Panc1 (cell line): ENCODE data around the gene ERCC6L. TPM values are rescaled to one million over a fixed set of nuclear protein-coding genes. Genes with fewer than 3 reads are reported as not detected.

Source experiments
- ATAC-seq: fragments of 200-7000 bp; cut with Tn5 transposase; 2 replicates; pipeline ENCODE4 v1.9.1; 2020; ENCODE audit warnings: mild to moderate bottlenecking, moderate library complexity
- BruUV-seq: library from RNA; stranded (reverse); fragments of 400-500 nt; replicated peaks from 2 replicates; lab custom pipeline; 2021; lab: Mats Ljungman, UMichigan
- CTCF ChIA-PET: fragments of 300-600 bp; sonication (Branson Sonifier 250); formaldehyde crosslinking; loops from one replicate; lab custom pipeline; 2022; ENCODE audit warnings: antibody characterized with exemption; lab: Charles Lee
- POLR2A ChIA-PET: fragments of 300-600 bp; sonication (Branson Sonifier 250); formaldehyde crosslinking; loops from one replicate; lab custom pipeline; 2022; ENCODE audit warnings: antibody characterized with exemption; lab: Charles Lee
- DNase-seq: peaks from one replicate; pipeline ENCODE4 v3.0.0-alpha.2; 2010; ENCODE audit warnings: low read depth, low spot score
- H3K27ac ChIP-seq: 2 replicates; pipeline ENCODE4 v1.5.1; 2011; ENCODE audit warnings: mild to moderate bottlenecking, low read length, inconsistent platforms
- H3K27me3 ChIP-seq: fragments of 200-500 bp; sonication (Bioruptor generic); 2 replicates; pipeline ENCODE4 v1.6.0; 2014; ENCODE audit warnings: low read length, inconsistent platforms; ENCODE audit not compliant: control insufficient read depth, insufficient read depth
- H3K36me3 ChIP-seq: fragments of 200-500 bp; sonication (Bioruptor generic); 2 replicates; pipeline ENCODE4 v1.5.1; 2014; ENCODE audit warnings: inconsistent platforms, mild to moderate bottlenecking, low read length, moderate library complexity; ENCODE audit not compliant: control insufficient read depth, insufficient read depth
- H3K4me1 ChIP-seq: 2 replicates; pipeline ENCODE4 v1.5.1; 2011; ENCODE audit warnings: inconsistent platforms, mild to moderate bottlenecking, low read length, moderate library complexity; ENCODE audit not compliant: control insufficient read depth, insufficient read depth
- H3K4me3 ChIP-seq, 2 experiments: 2 replicates each; pipeline ENCODE4 v1.5.1; 2011 to 2012; ENCODE audit warnings: low read depth in 2 of 2, low read length in 2 of 2, mild to moderate bottlenecking in 2 of 2, inconsistent platforms in 1 of 2, moderate library complexity in 1 of 2
- H3K9me3 ChIP-seq: fragments of 200-500 bp; sonication (Bioruptor generic); 2 replicates; pipeline ENCODE4 v1.5.1; 2014; ENCODE audit warnings: low read depth, mild to moderate bottlenecking, inconsistent platforms, low read length, moderate library complexity; ENCODE audit not compliant: control insufficient read depth, insufficient read depth
- POLR2AphosphoS5 ChIP-seq: IDR thresholded peaks from 2 replicates; pipeline ENCODE4 v1.6.1; 2012; ENCODE audit warnings: mild to moderate bottlenecking, low read depth, low read length, moderate library complexity
- SIN3A ChIP-seq: IDR thresholded peaks from 2 replicates; pipeline ENCODE4 v1.6.1; 2012; ENCODE audit warnings: low read depth, mild to moderate bottlenecking, low read length, moderate library complexity, borderline replicate concordance; ENCODE audit not compliant: insufficient read depth
- TCF7L2 ChIP-seq: IDR thresholded peaks from 2 replicates; pipeline ENCODE4 v1.6.1; 2011; ENCODE audit warnings: mild to moderate bottlenecking, low read depth, low read length, inconsistent platforms
- in situ Hi-C: cut with HindIII; loops from 2 replicates; pipeline ENCODE4 v1.10.0; 2016; ENCODE audit warnings: low sequenced_read_pairs, low pct_unique_long_range_greater_than_20kb
- intact Hi-C: fragments of 100-400 bp; cut with micrococcal nuclease; formaldehyde crosslinking; loops from one replicate; pipeline ENCODE4 v1.10.0; 2022; ENCODE audit not compliant: unreplicated experiment
- total RNA-seq: library from RNA; stranded (reverse); gene quantifications from one replicate; pipeline ENCODE4 v1.2.1, GENCODE V29; 2021; ENCODE audit not compliant: unreplicated experiment
- TF ChIP-seq, protein P1 (sequence below), 2 experiments: IDR thresholded peaks; 2 replicates each; pipeline ENCODE4 v1.6.1; 2011 to 2012; ENCODE audit warnings: low read depth in 2 of 2, control low read depth in 1 of 2, low read length in 1 of 2, mild to moderate bottlenecking in 1 of 2, moderate library complexity in 1 of 2; ENCODE audit not compliant: insufficient read depth in 1 of 2
- TF ChIP-seq, protein P2 (sequence below): fragments of 450-650 bp; IDR thresholded peaks from 2 replicates; pipeline ENCODE4 v1.5.1; 2017; ENCODE audit warnings: mild to moderate bottlenecking

ERCC6L gene
- total RNA-seq, 1 experiment from 2014 or later = 17.3 TPM

DNA sequence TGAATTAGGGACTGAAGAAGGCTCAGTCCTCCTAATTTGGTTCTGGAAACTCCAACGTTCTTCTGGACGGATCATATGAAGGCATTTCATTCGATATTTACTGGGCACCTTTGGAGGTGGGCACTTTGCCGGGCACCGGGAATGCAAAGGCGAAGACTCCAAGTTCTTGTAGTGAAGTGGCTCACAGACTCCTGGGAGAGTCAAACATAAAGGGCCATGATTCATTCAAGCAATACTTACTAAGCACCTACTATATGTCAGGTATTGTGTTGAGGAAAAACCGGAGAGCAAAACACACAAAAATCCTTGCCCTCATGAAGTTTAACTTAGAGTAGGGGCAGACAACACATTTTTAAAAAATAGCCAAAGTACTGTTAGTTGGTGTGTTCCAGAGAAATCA lies 17.0 kb upstream of the ERCC6L start:
- Histone ChIP-seq H3K4me1 (peaks cover 5% of the 10 kb centered on the region), H3K27me3 (no peaks in the 10 kb centered on the region), H3K4me3 (no peak overlapping the region), H3K27ac (no peak overlapping the region), H3K36me3 (no peaks in the 10 kb centered on the region), H3K9me3 (no peaks in the 10 kb centered on the region)
- ChIA-PET POLR2A (no interaction called here), CTCF (no interaction called here)
- ATAC-seq = no peak
- DNase-seq = no peak
- TF ChIP-seq POLR2AphosphoS5 (no peak), TCF7L2 (no peak), SIN3A (no peak)
- TF ChIP-seq, protein P1, sequence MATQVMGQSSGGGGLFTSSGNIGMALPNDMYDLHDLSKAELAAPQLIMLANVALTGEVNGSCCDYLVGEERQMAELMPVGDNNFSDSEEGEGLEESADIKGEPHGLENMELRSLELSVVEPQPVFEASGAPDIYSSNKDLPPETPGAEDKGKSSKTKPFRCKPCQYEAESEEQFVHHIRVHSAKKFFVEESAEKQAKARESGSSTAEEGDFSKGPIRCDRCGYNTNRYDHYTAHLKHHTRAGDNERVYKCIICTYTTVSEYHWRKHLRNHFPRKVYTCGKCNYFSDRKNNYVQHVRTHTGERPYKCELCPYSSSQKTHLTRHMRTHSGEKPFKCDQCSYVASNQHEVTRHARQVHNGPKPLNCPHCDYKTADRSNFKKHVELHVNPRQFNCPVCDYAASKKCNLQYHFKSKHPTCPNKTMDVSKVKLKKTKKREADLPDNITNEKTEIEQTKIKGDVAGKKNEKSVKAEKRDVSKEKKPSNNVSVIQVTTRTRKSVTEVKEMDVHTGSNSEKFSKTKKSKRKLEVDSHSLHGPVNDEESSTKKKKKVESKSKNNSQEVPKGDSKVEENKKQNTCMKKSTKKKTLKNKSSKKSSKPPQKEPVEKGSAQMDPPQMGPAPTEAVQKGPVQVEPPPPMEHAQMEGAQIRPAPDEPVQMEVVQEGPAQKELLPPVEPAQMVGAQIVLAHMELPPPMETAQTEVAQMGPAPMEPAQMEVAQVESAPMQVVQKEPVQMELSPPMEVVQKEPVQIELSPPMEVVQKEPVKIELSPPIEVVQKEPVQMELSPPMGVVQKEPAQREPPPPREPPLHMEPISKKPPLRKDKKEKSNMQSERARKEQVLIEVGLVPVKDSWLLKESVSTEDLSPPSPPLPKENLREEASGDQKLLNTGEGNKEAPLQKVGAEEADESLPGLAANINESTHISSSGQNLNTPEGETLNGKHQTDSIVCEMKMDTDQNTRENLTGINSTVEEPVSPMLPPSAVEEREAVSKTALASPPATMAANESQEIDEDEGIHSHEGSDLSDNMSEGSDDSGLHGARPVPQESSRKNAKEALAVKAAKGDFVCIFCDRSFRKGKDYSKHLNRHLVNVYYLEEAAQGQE (IDR thresholded peaks at IDR 0.05; ENCODE audit: insufficient read depth in 1 of 2, low read depth in 2 of 2, low read length in 1 of 2) = no peak
- TF ChIP-seq, protein P2, sequence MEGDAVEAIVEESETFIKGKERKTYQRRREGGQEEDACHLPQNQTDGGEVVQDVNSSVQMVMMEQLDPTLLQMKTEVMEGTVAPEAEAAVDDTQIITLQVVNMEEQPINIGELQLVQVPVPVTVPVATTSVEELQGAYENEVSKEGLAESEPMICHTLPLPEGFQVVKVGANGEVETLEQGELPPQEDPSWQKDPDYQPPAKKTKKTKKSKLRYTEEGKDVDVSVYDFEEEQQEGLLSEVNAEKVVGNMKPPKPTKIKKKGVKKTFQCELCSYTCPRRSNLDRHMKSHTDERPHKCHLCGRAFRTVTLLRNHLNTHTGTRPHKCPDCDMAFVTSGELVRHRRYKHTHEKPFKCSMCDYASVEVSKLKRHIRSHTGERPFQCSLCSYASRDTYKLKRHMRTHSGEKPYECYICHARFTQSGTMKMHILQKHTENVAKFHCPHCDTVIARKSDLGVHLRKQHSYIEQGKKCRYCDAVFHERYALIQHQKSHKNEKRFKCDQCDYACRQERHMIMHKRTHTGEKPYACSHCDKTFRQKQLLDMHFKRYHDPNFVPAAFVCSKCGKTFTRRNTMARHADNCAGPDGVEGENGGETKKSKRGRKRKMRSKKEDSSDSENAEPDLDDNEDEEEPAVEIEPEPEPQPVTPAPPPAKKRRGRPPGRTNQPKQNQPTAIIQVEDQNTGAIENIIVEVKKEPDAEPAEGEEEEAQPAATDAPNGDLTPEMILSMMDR = no peak
- BruUV-seq = no TSS peak
- in situ Hi-C loops (no loop called here), intact Hi-C loops (no loop called here)

DNA sequence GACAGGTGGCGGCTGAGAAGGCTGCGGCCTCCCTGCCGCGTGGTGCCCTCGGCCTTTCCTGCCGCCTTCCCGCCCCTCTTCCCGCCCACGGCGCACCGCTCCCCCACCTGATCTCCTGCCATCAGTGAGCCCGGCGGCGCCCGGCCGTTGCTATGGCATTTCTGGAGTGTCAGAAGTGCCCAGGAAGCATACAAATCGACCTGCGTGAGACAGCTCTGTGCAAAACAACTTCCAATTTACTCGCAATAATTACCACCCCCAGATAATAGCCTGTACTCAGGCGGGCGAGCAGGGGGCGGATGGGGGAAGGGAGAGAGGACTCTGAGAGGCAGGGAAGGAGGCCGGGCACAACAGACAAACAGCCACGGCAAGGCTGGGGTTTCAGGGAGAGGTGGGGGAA lies 16.6 kb upstream of the ERCC6L start:
- ChIA-PET CTCF (no interaction called here), POLR2A (no interaction called here)
- no peaks in the 10 kb centered on the region for H3K9me3 ChIP-seq
- in situ Hi-C loops = no loop called here
- peaks cover 5% of the 10 kb centered on the region for H3K4me1 ChIP-seq
- TF ChIP-seq POLR2AphosphoS5 = no peak
- TF ChIP-seq TCF7L2 = no peak
- TF ChIP-seq, protein P1 (IDR thresholded peaks at IDR 0.05; ENCODE audit: insufficient read depth in 1 of 2, low read depth in 2 of 2, low read length in 1 of 2) = no peak
- TF ChIP-seq SIN3A = no peak
- TF ChIP-seq, protein P2 = no peak
- BruUV-seq = no TSS peak
- ATAC-seq = no peak
- intact Hi-C loops = no loop called here
- H3K27me3 ChIP-seq = no peaks in the 10 kb centered on the region
- no peak overlapping the region for H3K27ac ChIP-seq
- no peak for DNase-seq
- no peaks in the 10 kb centered on the region for H3K36me3 ChIP-seq
- H3K4me3 ChIP-seq = no peak overlapping the region
